Left lung (tissue), 10 donors: ENCODE data around the gene SMIM23. TPM values are rescaled to one million over a fixed set of nuclear protein-coding genes. Genes with fewer than 3 reads are reported as not detected.

Experiments used
- ATAC-seq: fragments of 200-7000 bp; cut with Tn5 transposase; one replicate; pipeline ENCODE4 v1.9.1; 2020; ENCODE audit warnings: moderate library complexity
- DNase-seq, 4 donors: peaks; one replicate each; pipeline ENCODE4 v3.0.0-alpha.2; 2013 to 2020
- H3K27ac ChIP-seq, 2 donors: fragments of 200-600 bp; sonication (generic) in 1 of 2; one replicate each; pipeline versions ENCODE4 v1.5.0 to v1.8.0; 2020 to 2021
- H3K27me3 ChIP-seq, 2 donors: fragments of 200-600 bp; sonication (generic) in 1 of 2; one replicate each; pipeline versions ENCODE4 v1.5.0 to v1.8.0; 2020 to 2021
- H3K36me3 ChIP-seq, 2 donors: fragments of 200-600 bp; sonication (generic) in 1 of 2; one replicate each; pipeline versions ENCODE4 v1.5.0 to v1.8.0; 2020 to 2021
- H3K4me1 ChIP-seq, 2 donors: fragments of 200-600 bp; one replicate each; pipeline ENCODE4 v1.8.0; 2021
- H3K4me3 ChIP-seq, 2 donors: fragments of 200-600 bp; sonication (generic) in 1 of 2; one replicate each; pipeline versions ENCODE4 v1.5.0 to v1.8.0; 2020 to 2021; ENCODE audit warnings: mild to moderate bottlenecking in 1 of 2
- H3K9me3 ChIP-seq, 2 donors: fragments of 200-600 bp; sonication (generic) in 1 of 2; one replicate each; pipeline versions ENCODE4 v1.5.0 to v1.8.0; 2020 to 2021
- intact Hi-C, 2 donors: fragments of 100-400 bp; cut with DNase I; formaldehyde crosslinking; loops; one replicate each; pipeline versions ENCODE4 v1.11.2 to v1.14.2; 2022
- polyA plus RNA-seq, 6 donors: library from polyadenylated mRNA; unstranded; fragments of 120-200 nt; gene quantifications; one replicate each; pipeline ENCODE4 v1.2.1, GENCODE V29; 2013; ENCODE audit not compliant: insufficient read length in 6 of 6
- total RNA-seq, 2 donors: library from RNA; stranded (reverse); fragmentation: NEBNext Ultra II Directional; extraction: Animal tissue kit (Norgen Biotek cat#: 25700); gene quantifications; one replicate each; pipeline ENCODE4 v1.2.1, GENCODE V29; 2021
- TF ChIP-seq, protein P1 (sequence below), 2 donors: fragments of 200-600 bp; sonication (generic) in 1 of 2; IDR thresholded peaks; one replicate each; pipeline versions ENCODE4 v1.5.0 to v1.8.0; 2021; ENCODE audit warnings: antibody characterized with exemption in 2 of 2
- donor health status: DM: no; HTN: yes; CAD: no.
- donor health status: DM: no; HTN: no; CAD: no.

The SMIM23 gene
- total and polyA plus RNA-seq, 8 donors: not detected

DNA sequence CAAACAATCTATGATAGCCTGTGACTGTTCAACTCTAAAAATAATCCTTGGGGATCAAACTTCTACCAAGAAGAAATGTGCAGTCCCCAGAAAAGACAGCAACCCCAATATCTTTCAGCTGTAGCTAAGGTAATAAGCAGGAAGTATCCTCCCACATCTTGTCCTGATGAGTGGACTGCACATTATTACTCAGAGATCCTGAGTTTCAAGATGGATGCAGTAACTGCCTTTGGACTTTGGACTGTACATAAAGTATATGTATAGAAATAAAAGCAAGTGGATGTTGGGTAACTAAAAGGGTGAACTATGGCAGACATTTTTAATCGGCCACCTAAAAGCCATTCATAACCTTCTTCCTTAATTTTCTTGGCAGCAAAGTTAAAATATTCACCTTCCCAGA lies 45.1 kb downstream of the SMIM23 start:
- intact Hi-C loops: no loop called here
- TF ChIP-seq, protein P1, sequence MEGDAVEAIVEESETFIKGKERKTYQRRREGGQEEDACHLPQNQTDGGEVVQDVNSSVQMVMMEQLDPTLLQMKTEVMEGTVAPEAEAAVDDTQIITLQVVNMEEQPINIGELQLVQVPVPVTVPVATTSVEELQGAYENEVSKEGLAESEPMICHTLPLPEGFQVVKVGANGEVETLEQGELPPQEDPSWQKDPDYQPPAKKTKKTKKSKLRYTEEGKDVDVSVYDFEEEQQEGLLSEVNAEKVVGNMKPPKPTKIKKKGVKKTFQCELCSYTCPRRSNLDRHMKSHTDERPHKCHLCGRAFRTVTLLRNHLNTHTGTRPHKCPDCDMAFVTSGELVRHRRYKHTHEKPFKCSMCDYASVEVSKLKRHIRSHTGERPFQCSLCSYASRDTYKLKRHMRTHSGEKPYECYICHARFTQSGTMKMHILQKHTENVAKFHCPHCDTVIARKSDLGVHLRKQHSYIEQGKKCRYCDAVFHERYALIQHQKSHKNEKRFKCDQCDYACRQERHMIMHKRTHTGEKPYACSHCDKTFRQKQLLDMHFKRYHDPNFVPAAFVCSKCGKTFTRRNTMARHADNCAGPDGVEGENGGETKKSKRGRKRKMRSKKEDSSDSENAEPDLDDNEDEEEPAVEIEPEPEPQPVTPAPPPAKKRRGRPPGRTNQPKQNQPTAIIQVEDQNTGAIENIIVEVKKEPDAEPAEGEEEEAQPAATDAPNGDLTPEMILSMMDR (IDR thresholded peaks at IDR 0.05): no peak
- H3K36me3 ChIP-seq: no peaks in the 10 kb centered on the region
- DNase-seq (no peak), ATAC-seq (no peak)
- H3K27me3 ChIP-seq: no peaks in the 10 kb centered on the region
- no peaks in the 10 kb centered on the region for H3K4me1 ChIP-seq
- H3K27ac ChIP-seq: no peak overlapping the region
- peaks cover 0 to 4% of the 10 kb centered on the region in 2 donors for H3K9me3 ChIP-seq
- H3K4me3 ChIP-seq: no peak overlapping the region

DNA sequence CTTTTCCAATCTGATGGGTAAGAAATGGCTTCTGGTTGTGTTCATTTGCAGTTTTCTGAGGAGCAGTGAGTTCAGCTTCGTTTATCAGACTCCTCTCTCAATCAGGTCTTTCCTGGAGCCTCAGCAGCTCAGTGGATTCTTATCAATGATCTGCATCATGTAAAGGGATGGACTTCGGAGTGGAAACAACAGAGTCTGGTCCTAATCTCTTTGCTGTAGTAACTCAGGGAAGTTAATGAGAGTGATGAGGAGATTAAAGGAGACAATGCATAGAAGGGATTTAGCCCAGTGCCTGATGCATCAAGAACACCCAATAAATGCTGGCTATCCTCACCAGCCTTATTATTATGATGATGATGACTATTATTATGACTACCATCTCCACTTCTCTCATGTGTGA lies 47.2 kb downstream of the SMIM23 start:
- Histone ChIP-seq H3K4me3 (no peak overlapping the region), H3K27me3 (no peaks in the 10 kb centered on the region), H3K27ac (no peak overlapping the region), H3K36me3 (no peaks in the 10 kb centered on the region), H3K4me1 (no peaks in the 10 kb centered on the region), H3K9me3 (peaks cover 0 to 4% of the 10 kb centered on the region in 2 donors)
- ATAC-seq: no peak
- DNase-seq: no peak
- TF ChIP-seq, protein P1 (IDR thresholded peaks at IDR 0.05): no peak
- intact Hi-C loops: no loop called here

DNA sequence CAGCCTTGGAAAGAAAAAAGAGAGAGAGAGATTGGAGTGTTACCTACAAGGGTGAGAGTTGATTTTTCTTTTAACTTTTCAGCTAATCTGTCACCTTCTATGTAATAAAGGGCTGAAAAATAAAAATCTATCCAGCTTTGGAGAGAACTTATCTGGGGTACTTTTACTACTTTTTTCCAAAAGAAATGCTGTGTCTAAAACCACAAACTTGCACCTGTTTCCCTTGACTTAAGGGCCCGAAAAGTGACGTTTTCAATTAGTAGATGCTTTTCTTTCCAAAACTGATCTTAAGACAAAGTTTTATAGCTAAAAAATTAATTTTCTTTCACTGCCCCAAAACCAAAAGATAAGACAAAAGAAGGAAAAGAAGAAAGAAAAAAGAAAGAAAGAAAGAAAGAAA lies 48.8 kb downstream of the SMIM23 start:
- Histone ChIP-seq H3K36me3 (no peaks in the 10 kb centered on the region), H3K27ac (no peak overlapping the region), H3K27me3 (no peaks in the 10 kb centered on the region), H3K4me3 (no peak overlapping the region), H3K4me1 (no peaks in the 10 kb centered on the region), H3K9me3 (peaks cover 0 to 4% of the 10 kb centered on the region in 2 donors)
- intact Hi-C loops: no loop called here
- no peak for ATAC-seq
- no peak for DNase-seq
- TF ChIP-seq, protein P1 (IDR thresholded peaks at IDR 0.05): no peak

DNA sequence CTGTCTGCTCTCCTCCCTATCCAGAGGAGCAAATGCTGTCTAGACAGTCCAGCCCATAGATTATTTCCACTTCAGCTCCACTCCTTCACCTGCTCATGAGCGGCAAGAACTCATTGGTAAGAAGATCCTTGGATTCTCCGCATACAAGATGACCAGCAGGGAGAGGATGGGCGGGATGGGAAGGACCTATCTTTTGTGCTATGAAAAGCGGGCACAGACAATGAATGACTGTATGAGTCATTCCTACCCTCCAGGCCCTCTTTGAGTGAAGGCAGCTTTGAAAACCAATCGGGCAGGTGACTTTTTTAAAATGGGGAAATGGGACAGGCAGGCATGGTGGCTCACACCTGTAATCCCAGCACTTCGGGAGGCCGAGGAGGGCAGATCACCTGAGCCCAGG lies 49.4 kb downstream of the SMIM23 start:
- Histone ChIP-seq H3K27ac (no peak overlapping the region), H3K4me3 (no peak overlapping the region), H3K27me3 (no peaks in the 10 kb centered on the region), H3K36me3 (no peaks in the 10 kb centered on the region), H3K4me1 (no peaks in the 10 kb centered on the region), H3K9me3 (peaks cover 0 to 2% of the 10 kb centered on the region in 2 donors)
- intact Hi-C loops: no loop called here
- TF ChIP-seq, protein P1 (IDR thresholded peaks at IDR 0.05): no peak
- no peak for DNase-seq
- ATAC-seq: no peak

DNA sequence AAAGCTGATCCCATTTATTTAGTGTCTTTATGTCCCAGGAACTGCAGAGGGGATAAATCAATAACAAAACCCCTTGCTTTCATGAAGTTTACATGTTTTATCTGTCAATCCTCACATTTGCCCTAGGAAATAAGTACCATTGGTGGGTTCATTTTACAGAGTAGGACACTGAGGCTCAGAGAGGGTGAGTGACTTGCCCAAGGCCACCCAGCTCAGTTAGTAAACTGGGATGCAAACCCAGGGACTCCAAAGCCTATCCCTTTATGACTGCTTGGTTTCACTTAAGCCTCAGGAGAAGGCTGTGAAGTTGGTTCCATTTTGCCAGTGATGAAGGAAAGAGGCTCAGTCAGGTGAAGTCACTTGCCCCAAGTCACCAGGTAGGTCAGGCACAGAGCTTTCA lies 51.9 kb downstream of the SMIM23 start:
- TF ChIP-seq, protein P1 (IDR thresholded peaks at IDR 0.05): no peak
- H3K9me3 ChIP-seq: peaks cover 0 to 2% of the 10 kb centered on the region in 2 donors
- ATAC-seq: no peak
- no peak overlapping the region for H3K27ac ChIP-seq
- intact Hi-C loops: no loop called here
- H3K36me3 ChIP-seq: no peaks in the 10 kb centered on the region
- no peak overlapping the region for H3K4me3 ChIP-seq
- H3K27me3 ChIP-seq: no peaks in the 10 kb centered on the region
- DNase-seq: no peak
- H3K4me1 ChIP-seq: peaks cover 0 to 4% of the 10 kb centered on the region in 2 donors
